T1000 (cell line): ENCODE results near the gene RNF149.
A peak's percentile ranks its signal among the peaks of the same experiment; 100 is the strongest.
"Not testable (repeated sequence)": the region's sequence is repeated elsewhere in the genome, so short reads cannot be mapped to it uniquely, and the experiment has no call there.

Experiments used
- DNase-seq: peaks from one replicate; lab custom pipeline; 2025; ENCODE audit warnings: mixed read lengths; lab: John Stamatoyannopoulos, UW

RNF149 gene, protein sequence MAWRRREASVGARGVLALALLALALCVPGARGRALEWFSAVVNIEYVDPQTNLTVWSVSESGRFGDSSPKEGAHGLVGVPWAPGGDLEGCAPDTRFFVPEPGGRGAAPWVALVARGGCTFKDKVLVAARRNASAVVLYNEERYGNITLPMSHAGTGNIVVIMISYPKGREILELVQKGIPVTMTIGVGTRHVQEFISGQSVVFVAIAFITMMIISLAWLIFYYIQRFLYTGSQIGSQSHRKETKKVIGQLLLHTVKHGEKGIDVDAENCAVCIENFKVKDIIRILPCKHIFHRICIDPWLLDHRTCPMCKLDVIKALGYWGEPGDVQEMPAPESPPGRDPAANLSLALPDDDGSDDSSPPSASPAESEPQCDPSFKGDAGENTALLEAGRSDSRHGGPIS

DNA sequence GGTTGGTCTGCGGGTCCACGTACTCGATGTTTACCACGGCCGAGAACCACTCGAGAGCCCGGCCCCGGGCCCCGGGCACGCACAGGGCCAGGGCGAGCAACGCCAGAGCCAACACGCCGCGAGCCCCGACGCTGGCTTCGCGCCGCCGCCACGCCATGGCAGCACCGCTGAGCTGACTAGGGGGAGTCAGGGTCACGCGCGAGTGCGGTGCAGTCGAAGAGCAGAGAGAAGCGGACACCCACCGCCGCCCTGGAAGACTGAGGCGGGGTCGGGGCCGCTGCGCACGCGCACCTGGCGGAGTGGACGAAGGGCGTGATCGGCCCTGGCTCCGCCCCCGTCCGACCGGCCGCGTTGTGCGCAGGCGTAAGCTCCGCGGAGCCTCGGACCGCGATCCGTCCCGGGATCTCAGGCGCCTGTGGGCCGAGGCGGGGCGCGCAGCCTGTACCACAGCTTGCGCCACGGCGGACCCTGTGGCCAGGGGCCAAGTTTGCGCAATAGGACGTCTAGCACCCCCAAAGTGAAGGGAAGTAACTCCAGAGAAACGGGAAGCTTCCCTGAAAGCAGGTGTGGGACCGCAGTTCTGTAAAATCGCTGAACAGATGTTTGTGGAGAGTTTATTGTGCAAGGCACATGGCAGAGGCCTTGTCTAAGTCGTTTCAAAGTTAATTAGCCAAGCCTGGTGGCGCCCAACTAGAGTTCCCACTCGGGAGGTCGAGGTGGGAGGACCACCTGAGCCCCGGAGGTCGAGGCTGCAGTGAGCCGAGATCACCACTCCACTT, at the start of gene RNF149:
Gene RNF149 (minus strand): TSS at position 270 of the 779 bp plus-strand sequence. CDS start 113 bp downstream, at position 157.
- DNase-seq, result peak; percentile 88

DNA sequence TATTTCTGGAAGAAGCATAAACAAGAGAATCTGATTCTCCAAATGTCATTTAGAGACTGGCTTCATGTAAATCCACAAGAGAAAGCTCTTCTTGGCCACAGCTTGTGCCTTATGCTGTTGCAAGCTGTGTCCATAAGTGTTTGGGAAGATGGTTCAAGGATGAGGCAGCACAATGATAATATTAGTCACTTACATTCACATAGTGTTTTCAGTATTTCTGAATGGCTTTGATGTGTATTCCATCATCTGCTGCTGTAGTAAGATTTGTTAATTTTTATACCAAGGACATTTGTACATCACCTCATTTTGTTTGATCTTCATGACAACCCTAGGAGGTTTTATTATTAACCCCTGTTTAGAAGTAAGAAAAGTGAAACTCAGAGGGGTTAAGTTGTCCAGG, 48.9 kb upstream of the RNF149 start:
- no peak for DNase-seq

DNA sequence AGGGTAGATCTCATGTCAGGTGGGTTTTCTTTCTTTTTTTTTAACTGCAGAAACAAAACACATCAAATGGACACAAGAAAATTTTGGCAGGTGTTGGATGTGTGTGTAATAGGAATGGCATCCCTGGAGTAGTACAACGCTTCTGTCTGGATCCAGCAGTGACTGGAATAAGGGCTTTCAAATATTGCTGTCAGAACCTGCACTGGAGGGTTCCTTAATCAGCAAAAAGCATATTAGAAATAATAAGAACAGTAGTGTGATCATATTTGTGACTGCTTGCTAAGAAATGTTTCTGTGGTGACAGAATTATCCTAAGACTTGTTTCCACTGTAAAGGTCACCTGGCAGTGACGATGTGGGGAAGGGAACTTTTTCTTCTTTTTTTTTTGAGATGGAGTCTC, 48.0 kb upstream of the RNF149 start:
- no peak for DNase-seq

DNA sequence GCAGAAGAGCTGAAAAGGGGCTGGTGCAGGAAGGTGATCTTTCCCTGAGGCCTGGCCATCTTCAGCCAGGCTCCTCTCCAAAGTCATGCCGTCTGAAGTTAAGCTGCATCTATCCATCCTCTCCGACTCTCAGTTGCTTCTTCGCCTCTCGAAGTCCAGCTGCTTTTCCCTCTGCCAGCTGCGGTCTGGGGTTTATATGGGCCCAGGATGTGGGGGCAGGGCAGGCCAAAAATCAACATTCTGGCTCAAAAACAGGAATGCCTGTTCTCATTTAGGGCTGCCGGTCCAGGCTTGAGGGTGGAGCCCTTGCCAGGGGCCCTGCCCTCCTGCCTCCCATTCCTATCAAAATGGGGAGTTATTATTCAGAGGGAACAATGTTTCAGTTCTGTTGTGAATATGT, 47.6 kb upstream of the RNF149 start:
- DNase-seq, result no peak

DNA sequence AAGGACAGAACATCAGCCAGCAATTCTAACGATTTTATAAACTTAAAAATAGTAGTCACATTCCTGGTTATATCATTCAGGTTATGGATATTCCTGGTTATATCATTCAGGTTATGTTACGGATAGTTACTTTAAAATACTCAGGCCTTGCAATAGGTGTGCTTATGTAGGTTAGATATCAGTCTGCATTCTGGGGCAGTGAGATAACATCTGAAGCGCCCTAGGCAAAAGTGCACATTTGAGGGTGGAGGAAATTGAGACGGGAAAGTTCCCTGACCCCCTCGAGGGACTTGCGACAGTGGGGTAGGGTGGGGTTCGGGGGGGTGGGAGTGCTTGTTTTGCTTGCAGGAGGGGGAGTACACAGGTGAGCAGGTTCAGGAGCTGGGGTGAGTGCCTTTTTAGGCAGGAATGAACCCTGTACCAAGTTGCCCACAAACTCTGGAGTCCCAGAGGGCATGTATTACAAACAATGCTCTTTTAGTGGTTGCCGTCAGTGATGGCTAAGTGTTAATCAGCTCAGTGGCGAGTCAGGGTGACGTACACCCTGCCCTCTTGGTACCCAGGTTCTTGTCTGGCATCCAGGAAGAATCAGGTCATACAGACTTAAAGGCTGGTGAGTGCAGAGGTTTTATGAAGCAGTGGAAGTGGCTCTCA, 47.0 kb upstream of the RNF149 start:
- DNase-seq, result no peak

DNA sequence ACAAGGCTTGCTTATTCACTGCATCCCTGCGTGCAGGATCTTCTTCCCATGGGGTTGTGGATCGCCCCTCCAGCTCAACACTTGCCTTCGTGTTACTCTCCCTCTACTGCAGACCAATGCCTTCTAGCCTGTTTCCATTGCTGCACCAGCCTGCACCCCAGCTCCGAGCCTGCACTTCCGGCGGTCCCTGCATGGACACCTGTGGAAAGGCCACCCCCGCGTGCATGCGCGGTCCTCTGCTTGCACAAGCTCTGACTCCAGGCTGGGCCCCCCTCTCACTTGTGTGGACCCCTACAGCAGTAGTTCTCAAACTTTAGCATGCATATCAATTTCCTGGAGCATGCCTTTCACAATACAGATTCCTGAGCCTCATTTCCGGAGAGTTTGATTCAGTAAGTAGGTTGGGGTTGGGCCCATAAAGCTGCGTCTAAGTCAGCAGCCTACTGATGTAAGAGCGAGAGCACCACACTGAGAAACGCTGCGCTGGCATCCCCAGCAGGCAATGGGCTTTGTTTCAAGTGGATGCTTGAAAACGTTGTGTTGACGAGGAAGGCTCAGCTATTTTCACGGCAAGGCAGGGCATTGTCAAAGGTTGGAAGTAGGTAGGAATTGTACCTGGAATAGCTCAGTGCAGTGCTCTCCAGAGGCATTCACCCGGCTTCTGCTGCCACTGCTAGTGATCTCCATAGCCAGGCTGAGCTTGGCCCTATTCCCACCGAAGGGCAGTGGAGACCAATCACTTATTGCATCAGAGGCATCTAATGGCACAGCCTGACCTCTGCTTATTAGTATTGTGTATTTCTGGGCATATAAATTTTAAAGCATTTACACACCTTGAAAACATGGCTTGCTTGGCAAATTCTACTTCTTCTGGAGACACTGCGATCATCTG, 46.2 kb upstream of the RNF149 start:
- no peak for DNase-seq

DNA sequence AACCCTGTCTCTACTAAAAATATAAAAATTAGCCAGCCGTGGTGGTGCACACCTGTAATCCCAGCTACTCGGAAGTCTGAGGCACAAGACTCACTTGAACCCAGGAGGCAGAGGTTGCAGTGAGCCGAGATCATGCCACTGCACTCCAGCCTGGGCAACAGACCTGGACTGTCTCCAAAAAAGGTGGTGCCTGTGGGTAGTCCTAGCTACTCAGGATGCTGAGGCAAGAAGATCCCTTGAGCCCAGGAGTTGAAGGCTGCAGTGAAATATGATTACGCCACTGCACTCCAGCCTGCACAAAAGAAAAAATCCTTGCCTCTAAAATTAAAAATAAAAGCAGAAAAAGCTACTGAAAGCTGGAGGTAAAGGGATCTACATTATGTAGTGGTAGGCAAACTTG, 44.1 kb upstream of the RNF149 start:
- DNase-seq, result not testable (repeated sequence)

DNA sequence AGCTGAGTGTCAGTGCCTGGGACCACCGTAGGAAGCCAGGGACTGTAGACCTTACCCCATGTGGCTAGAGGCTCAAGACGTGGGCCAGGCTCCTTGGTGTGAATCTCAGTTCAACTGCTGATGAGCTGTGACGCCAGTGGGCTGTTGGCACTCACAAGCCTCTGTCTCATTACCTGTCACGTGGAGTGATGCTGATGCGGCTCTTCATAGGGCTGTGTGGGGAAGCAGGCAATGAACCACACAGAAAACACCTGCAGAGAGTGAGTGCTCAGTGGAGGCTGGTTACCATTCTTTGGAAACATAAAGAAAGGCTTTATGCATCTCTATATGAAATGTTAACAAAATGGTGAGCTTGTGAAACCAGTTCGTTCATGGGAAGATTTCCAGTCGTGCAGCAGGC, 42.7 kb upstream of the RNF149 start:
- no peak for DNase-seq

DNA sequence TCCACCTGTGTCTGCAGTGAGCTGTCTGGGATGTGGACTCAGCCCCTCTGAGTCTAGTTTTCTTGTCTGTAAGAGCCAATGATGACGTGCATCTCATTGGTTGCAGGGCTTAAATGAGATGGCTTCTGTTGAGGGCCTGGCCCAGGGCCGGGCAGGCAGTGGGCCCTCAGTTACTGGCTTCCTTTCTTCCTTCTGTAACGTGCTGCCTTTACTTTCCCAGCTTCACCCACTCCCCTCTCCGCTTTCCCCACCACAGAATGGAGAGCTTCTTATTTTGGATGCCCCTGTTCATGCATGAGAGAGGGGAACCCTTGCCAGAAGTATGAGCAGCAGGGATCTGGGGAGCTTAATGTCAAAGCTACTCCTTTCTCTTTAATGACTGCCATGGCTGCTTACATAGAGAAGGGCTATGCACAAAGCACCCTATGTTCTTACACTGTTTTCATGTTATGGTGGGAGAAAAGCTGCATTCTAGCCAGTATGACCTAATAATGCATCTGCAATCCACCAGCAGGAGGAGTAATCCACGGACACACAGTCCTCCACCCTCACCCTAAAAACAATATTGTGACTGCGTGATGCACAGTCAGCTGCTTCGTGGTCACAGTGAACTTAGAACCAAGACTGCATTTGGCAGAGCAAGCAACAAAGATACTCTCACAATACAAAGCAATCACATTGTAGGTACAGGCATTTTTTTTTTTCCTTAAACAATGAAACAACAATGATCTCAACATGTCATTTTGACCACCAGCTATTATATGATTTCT, 41.6 kb upstream of the RNF149 start:
- no peak for DNase-seq

DNA sequence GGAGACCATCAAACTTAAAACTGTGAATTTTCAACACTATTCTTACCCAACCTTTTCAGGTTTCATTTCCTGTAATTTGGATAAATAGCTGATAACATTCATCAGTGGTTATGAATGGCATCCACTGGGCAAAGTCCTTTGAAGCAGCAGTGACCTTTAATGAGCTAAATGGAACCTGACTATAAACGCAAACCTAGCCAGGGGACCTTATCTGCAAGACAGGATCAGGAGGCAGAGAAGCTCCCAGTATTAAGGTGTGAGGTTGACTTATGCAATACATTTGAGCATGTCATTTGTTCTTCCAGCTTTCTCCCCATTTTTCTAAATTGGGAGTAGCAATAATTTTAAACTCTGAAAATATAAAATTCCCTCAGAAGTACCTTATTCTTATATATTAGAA, 40.4 kb upstream of the RNF149 start:
- no peak for DNase-seq

DNA sequence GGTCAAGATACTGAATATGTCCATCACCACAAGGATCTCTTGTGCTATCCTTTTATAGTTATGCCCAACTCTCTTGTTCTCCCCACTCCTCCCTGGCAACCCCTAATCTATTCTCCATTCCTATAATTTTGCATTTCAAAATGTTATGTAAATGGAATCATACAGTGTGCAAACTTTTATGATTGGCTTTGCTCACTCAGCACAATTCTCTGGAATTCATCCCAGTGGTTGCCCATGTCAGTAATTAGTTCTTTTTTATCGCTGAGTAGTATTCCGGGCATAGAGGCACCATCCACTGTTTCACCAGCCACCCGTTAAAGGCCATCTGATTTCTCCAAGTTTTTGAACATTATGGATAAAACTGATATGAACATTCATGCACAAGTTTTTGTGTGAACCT, 38.4 kb upstream of the RNF149 start:
- DNase-seq, result no peak

DNA sequence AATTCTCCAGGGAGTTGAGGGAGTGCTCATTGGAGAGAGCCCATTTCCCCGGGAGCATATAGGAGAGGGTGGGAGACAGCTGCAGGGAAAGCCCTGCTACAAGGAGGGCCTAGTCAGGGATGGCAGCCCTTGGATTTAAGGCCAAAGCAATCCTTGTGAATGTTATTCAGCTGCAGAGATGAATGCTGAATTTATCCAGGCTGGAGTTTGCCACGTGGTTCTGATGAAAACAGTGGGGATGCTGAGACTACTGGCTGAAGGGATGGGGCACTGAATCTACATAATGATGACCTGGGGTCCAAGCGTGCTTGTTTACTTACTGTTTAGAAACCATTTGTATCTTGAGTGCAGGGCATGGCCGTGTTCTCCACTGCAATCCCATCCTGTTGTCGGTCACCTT, 35.6 kb upstream of the RNF149 start:
- DNase-seq, result no peak

DNA sequence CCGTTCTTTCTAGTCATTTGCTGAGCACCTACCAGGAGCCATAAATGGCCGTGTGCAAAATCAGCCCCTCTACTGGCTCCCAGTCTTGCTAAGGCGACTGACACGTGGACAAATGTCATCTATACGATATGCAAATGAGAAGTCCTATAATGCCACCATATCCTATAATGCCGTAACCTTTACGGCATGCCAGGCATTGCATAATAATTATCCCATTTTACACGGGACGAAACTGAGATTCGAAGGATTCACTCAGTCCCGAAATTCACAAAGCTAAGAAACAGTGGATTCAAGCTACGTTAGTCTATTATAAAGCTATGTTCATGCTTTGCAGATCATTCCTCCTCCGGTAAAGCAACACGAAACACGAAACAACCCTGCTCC, 34.1 kb upstream of the RNF149 start:
- DNase-seq, result no peak

DNA sequence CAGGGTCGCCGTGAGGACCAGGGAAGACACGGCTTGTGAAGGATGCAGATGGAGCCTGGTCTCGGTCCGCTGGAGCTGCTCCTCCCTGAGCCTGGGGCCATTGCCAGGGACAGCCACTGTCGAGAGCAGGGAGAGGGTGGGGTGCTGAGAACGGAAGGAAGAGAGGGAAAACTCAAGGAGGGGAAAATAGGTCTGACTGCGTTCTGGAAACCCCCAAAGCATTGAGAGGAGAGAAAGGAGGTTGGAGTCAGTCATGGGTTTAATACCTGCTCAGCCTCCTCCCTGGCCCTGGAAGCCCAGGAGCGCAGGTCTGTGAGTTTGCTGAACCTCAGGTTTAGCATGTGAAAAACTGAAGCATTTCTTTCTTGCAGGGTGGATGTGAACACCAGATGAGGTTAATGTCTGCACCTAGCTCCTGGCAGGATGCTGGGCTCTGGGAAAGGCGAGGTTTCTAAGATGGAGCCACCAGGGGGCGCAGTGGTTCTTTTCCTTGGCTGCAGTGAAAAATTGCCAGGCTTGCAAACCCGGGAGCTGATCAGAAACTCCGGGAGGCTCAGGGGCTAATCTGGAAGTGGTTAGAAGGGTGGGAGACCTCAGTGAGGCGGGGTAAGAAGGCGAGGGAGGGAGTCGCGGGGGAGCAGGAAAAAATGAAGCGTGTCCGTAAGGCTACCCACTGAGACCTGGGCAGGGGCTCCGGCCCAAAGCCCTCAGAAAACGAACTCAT, 33.6 kb upstream of the RNF149 start:
- DNase-seq, result peak; percentile 49

DNA sequence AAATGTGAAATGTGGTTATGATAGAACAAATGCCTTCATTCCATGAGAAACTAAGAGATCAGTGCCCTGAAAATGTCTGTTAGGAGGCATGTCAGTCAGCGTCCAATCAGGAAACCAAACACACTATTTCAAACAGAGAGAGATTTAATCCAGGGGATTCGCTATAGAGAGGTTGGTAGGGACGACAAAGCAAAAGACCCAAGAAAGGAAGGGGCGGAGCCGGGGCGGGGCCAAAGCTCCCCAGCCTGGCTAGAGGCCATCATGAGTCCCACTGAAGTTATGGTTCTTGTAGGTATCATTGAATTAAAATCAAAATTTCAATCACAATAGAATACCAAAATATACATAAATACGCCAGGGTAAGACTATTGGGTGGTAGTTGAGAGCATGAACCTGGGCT, 32.9 kb upstream of the RNF149 start:
- no peak for DNase-seq

DNA sequence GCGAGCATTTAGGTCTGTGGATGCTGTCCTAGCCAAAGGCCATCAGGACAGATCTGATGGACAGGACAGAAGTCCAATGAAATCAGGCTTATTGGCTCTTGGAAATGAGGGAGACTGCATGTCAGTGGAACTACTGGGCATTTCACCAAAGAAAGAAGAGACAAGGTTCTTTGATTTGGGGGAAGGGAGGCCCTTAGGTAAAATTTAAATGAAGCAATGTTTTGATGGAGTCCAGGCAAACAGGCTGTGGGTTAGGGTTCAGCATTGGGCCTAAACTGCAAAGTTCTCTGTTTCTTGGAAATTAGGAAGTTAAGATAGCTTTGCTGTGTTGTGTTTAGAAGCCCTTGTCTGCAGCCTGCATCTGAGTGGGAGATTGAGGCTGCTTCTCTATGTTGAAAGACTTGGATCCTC, 31.6 kb upstream of the RNF149 start:
- no peak for DNase-seq

DNA sequence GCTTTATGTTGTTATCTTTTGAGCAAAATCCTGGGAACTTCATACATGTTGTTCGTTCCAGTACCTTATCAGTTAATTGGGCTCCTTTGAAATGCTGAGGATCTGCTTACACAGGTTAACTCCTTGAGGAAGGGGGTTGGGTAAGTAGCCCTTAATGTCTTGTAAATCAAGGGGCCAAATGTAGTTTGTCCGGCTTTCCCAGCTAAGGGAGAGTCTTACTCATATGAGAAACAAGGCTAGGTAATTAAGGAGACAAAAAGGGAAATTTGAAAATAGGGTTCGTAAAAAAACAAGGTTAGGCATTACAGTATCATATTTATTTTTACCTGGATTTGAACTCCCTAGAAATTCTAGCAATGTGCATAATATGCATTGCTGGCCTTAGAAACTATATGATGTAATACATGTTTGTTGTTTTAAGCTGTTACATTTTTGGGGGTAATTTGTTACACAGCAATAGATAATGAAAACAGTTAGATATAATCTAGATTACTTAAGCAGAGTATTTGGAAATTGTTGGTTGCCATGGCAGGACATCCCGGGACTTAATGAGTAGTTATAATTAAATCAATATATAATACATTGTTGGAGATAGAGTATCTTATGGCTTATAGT, 30.9 kb upstream of the RNF149 start:
- no peak for DNase-seq

DNA sequence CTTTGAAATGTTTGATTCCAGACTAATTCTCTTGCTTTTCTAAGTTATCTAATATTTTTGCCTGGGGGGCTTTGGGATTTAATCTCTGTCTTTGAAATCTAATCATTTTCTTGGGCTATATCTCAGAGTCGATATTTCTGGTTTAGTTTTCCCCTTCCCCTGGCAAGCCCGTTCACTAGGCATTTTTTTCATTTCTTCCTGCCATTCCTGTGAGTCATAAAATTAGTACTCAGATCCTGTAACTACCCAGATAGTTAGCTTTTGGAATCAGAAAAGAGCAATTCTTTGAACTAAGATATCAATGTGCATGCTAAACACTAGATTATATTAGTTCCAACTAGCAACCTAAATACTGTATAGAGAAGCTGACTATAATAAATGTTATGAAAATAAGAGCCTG, 29.4 kb upstream of the RNF149 start:
- DNase-seq, result no peak

DNA sequence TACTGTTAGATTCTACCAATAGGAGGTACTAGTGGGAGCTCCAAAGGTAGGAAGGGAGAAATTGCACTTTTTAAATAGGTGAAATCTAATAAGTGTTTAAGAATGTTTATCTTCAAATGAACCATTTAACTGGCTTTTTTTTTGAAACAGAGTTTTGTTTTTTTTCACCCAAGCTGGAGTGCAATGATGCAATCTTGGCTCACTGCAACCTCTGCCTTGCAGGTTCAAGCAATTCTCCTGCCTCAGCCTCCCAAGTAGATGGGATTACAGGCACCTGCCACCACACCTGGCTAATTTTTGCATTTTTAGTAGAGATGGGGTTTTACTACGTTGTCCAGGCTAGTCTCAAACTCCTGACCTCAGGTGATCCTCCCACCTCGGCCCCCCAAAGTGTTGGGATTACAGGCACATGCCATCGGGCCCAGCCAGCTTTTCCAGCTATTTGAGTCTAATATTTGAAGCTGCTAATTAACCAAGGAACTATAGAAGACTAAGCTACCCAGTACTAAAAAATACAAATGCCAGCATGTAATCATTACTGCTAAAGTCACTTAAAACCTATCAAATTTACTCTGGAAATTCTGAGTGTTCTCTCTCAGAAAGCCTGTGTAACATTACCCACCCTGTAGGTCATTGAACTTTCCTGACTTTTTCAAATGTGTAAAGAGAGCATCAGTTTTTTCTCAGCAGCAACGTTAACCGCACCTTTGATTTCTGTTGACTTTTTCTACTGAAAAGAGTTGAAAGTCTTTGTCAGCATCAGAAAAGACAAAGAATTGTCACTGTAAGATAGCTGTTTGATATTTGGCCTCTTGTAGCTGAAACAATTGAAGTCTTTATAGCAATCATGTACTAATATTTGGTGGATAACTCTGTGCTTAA, 24.6 kb upstream of the RNF149 start:
- no peak for DNase-seq
